MM.1S (cell line): ENCODE data around the gene TRA2A.

Source experiments
- CTCF ChIP-seq: fragments of 300-600 bp; sonication (generic); IDR thresholded peaks from 2 replicates; pipeline ENCODE4 v1.5.1; 2016; ENCODE audit warnings: antibody characterized with exemption, low read length, mixed read lengths
- EZH2phosphoT487 ChIP-seq: fragments of 300-600 bp; sonication (generic); IDR thresholded peaks from 2 replicates; pipeline ENCODE4 v1.6.1; 2018; ENCODE audit warnings: antibody characterized with exemption, low read length

- TF ChIP-seq CTCF (no peak), EZH2phosphoT487 (peak; percentile 71; the same call in 1 of the 2 replicates)
These were observed 59.7 kb downstream of the TRA2A start for GRCh38 chr7:23472046-23472445.
